H1 (cell line): ENCODE measurements around the gene CELF2.

Experiments used
- CTCF ChIP-seq, 3 experiments: IDR thresholded peaks; 1 replicate in 2 of 3; 2 replicates in 1 of 3; pipeline versions ENCODE4 v1.5.1 to v1.6.1; 2011; ENCODE audit warnings: low read length in 3 of 3, mild to moderate bottlenecking in 3 of 3, inconsistent platforms in 2 of 3, low read depth in 1 of 3, moderate library complexity in 1 of 3; ENCODE audit not compliant: insufficient read depth in 1 of 3; ENCODE audit errors: control extremely low read depth in 1 of 3
- EZH2 ChIP-seq: fragments of 200-600 bp; sonication (generic); IDR thresholded peaks from 2 replicates; pipeline ENCODE4 v1.7.1; 2012; ENCODE audit warnings: low read depth, mild to moderate bottlenecking, moderate library complexity, low read length, inconsistent platforms; ENCODE audit not compliant: severe bottlenecking
- FOSL1 ChIP-seq: IDR thresholded peaks from 2 replicates; pipeline ENCODE4 v1.6.1; 2011; ENCODE audit warnings: mild to moderate bottlenecking, low read depth, low read length, moderate library complexity; ENCODE audit not compliant: insufficient read depth
- PHF8 ChIP-seq: fragments of 200-600 bp; sonication (generic); conservative IDR thresholded peaks from 2 replicates; pipeline ENCODE4 v1.7.1; 2012; ENCODE audit warnings: low read depth, mild to moderate bottlenecking, inconsistent platforms, low read length, moderate library complexity
- POLR2A ChIP-seq, 2 experiments: IDR thresholded peaks; 1 replicate in 1 of 2; 2 replicates in 1 of 2; pipeline ENCODE4 v1.6.1; 2011; ENCODE audit warnings: low read depth in 2 of 2, low read length in 2 of 2, mild to moderate bottlenecking in 2 of 2; ENCODE audit errors: control extremely low read depth in 1 of 2
- TAF1 ChIP-seq: IDR thresholded peaks from 2 replicates; pipeline ENCODE4 v1.6.1; 2011; ENCODE audit warnings: mild to moderate bottlenecking, low read depth, low read length
- TBP ChIP-seq: IDR thresholded peaks from 2 replicates; pipeline ENCODE4 v1.6.1; 2011; ENCODE audit warnings: low read depth, low read length, improper control_type of control experiment
- TCF12 ChIP-seq: IDR thresholded peaks from 2 replicates; pipeline ENCODE4 v1.6.1; 2011; ENCODE audit warnings: low read depth, mild to moderate bottlenecking, low read length
- YY1 ChIP-seq: IDR thresholded peaks from 2 replicates; pipeline ENCODE4 v1.6.1; 2011; ENCODE audit warnings: low read depth, mild to moderate bottlenecking, low read length
- ZNF274 ChIP-seq: IDR thresholded peaks from 2 replicates; pipeline ENCODE4 v1.7.0; 2012; ENCODE audit warnings: low read length, borderline replicate concordance; ENCODE audit errors: extremely low read depth

DNA sequence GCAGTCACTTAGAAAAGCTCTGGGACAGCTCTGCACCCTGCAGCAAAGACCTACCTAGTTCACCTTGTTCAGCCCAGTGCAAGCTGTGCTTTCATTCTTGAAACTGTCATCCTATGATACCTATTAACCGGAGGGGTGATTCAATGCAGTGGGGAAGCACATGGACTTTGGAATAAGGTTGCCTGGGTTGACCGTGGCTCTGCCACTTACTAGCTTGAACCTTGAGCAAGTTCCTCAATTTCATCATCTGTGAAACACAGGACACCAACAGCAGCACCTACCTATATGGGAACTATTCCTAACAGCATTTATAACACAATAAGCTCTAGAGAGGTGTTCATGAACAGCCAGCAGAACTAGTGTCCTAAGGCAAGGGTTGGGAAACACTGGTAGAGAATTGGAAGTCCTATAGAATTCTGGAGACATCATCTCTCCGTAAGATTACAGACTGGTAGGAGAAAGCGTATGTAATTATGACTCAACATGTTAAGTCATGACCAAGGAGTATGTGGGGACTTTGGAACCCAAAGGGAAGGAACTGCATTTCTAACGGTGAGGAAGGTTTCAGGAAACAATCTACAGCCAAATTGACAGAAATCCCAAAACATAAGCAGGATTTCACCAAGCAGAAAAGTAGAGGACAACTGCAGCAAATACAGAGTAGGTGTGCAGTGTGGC, 323.8 kb downstream of the CELF2 start:
- no peak for TF ChIP-seq PHF8
- TF ChIP-seq ZNF274 = no peak
- TF ChIP-seq POLR2A (IDR thresholded peaks at IDR 0.05; ENCODE audit: control extremely low read depth in 1 of 2, low read depth in 2 of 2, low read length in 2 of 2) = no peak
- no peak for TF ChIP-seq YY1
- no peak for TF ChIP-seq CTCF (IDR thresholded peaks at IDR 0.05; ENCODE audit: control extremely low read depth in 1 of 3, insufficient read depth in 1 of 3, low read depth in 1 of 3, low read length in 3 of 3)
- no peak for TF ChIP-seq TAF1
- TF ChIP-seq FOSL1 = no peak
- TF ChIP-seq EZH2 = no peak
- no peak for TF ChIP-seq TCF12
- TF ChIP-seq TBP = no peak
